ENCODE data around the gene USP53. TPM values are rescaled to one million over a fixed set of nuclear protein-coding genes. Genes with fewer than 3 reads are reported as not detected.
"Not testable (repeated sequence)": the region's sequence is repeated elsewhere in the genome, so short reads cannot be mapped to it uniquely, and the experiment has no call there.

Gene USP53
- total RNA-seq, 1 donor from 2014 or later, result 53.9 TPM

DNA sequence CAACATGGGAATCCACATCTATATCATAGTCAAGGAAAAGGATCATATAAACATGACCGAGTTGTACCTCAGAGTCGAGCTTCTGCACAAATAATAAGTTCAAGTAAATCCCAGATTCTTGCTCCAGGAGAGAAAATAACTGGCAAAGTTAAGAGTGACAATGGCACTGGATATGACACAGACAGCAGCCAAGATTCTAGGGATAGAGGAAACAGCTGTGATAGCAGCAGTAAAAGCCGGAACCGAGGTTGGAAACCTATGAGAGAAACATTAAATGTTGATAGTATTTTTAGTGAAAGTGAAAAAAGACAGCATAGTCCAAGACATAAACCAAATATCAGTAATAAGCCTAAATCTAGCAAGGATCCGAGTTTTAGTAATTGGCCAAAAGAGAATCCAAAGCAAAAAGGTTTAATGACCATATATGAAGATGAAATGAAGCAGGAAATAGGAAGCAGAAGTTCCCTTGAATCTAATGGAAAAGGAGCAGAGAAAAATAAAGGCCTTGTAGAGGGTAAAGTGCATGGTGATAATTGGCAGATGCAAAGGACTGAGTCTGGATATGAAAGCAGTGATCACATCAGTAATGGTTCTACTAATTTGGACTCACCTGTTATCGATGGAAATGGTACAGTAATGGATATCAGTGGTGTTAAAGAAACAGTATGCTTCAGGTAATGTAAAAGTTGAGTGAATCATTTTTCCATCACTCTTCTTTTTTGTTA, 59.0 kb downstream of the USP53 start:
- DNase-seq (ENCODE audit: low spot score), result no peak

DNA sequence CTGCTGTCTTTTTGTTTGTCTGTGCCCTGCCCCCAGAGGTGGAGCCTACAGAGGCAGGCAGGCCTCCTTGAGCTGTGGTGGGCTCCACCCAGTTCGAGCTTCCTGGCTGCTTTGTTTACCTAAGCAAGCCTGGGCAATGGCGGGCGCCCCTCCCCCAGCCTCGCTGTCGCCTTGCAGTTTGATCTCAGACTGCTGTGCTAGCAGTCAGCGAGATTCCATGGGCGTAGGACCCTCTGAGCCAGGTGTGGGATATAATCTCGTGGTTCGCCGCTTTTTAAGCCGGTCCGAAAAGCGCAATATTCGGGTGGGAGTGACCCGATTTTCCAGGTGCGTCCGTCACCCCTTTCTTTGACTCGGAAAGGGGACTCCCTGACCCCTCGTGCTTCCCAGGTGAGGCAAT, 67.0 kb downstream of the USP53 start:
- DNase-seq (ENCODE audit: low spot score), result not testable (repeated sequence)

DNA sequence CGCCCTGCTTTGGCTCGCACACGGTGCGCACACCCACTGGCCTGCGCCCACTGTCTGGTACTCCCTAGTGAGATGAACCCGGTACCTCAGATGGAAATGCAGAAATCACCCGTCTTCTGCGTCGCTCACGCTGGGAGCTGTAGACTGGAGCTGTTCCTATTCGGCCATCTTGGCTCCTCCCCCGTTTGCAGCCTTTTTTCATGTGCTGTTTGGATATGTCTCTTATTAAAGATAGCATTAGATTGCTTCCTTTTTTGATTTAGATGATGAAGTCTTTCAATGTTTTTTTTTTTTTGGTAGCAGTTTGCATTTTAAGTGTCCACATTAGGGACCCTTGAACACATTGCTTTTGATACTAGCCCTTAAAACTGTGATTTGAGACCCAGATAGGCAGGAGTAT, 67.4 kb downstream of the USP53 start:
- DNase-seq (ENCODE audit: low spot score), result not testable (repeated sequence)

DNA sequence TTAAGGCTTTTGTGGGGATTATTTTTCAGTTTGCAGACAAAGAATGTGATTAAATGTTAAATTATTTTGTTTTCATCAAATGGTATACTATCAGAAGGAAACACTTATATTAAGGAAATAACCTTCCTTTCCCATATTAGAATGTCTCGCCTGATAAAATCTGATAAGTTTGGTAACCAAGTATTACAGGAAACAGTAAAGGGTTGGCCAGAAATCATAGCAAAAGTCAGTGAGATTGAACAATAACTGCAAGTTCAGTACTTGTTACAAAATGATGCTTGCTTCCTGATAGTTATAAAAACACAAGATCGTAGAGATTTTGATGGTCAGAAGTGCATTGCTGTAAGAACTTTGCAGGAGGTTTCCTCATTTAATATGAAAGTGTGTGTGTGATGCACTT, 68.9 kb downstream of the USP53 start:
- DNase-seq (ENCODE audit: low spot score), result peak; percentile 40

DNA sequence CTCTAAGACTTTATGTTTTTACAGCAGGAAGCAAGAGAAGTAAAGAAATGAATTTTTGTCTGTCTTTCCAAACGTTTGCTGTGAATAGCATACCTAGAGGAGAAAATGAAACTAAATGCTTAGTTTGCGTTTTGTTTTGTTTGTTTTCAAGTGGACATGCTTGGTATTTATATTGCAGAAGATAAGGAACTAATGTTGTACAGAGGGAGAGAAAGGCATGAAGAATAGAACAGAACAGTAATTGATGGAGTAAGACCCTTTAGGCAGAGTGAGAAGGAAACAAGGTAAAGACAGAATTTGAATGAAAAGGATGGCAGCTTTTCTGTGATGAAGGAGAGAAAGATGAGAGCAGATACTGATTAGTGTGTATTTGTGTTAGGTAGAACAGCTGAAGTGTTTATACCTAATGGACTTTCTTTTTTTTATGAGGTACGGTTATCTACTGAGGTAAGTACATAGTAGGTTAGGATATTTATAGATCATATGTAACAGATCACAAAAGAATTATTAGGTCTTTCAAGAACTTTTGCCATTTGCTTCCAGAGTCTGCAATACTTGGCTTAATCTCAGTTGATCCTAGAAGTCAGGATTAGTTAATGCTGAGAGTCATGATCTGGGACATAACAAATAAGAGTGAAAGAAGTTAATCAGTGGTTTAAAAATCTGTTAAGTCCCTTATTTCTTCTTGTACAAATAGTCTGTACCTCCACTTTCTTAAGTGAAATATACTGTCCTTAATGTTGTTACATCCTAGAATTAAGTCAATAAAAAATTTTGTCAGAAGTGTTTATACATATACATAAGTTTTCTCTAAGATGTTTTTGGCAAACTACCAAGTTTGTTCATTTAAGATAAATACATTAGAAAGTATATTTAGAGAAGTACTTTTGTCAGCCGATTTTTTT, 72.6 kb downstream of the USP53 start:
- DNase-seq (ENCODE audit: low spot score), result peak; percentile 24

DNA sequence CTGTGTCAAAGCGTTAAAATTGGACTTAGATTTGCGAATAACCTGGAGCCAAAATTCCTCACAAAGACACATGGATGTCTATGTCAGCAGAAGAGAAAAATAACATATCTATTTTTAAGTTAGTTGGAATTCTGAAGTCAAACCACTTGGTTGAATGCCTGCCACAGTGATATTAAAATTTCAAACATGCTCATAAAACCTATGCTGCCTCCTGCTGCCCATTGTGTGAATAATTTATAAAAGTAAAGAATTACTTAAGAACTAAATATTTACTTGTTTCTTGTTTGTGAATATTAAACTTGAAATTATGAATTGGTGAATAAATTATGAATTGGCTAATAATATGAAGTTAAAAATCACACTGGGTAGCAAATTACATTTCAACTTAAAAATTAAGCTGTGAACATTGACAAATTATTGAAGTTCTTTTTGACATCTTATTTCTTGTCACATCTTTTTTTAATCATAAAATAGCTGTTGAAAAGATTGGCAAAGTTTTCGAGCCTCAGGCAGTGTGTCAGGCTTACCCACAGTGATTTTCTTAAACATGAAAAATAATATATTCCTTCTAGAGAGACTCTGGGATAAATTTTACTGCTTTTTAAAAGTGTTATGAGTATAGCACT, 74.0 kb downstream of the USP53 start:
- DNase-seq (ENCODE audit: low spot score), result peak; percentile 81

DNA sequence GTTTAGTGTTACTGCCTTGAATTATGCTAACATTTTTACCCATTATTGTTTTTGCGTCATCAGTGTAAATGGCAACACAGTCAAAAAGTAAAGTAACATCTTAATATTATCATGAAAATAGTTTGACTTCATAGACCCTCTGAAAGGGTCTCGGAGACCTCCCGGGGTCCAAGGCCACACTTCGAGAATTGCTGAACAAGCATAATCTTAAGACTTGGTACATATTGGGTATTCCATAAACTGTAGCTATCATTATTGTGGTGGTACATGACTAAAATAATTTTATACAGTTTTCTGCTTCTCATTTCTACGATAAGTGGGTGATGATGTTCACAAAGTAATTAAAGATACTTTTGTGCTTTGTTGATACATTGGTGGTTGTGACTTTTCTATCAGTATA, 76.8 kb downstream of the USP53 start:
- no peak for DNase-seq (ENCODE audit: low spot score)

DNA sequence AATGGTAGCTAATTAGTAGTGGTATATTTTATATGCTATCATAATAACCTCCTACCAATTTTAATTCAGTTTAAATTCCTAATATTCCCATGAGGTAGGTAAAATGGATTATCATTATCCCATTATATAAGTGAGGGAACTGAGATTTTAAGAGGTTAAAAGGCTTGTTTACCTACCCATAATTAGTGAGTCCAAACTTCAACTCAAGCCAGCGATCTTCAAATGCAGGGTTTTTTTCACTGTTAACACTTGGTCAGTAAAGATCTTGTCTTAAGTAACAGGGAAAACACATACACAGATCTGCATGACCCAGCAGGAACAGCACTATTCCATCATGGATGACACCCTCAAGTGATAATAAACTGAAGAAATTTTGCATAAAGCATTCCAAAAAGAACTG, 78.1 kb downstream of the USP53 start:
- DNase-seq (ENCODE audit: low spot score), result no peak

DNA sequence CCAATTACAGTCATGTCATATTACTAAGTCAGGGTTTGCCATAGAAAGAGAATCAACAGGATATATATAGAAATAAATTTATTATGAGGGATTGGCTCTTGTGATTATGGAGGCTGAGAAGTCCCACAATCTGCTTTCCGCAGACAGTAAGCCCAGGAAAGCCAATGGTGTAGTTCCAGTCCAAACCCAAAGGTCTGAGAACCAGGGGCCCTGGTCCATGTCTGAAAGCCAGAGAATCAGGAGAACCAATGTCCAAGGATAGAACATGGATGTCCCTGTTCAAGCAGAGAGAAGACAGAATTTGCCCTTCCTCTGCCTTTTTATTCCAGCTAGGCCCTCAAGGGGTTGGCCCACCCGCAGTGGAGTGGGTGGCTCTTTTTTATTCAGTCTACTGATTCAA, 83.8 kb downstream of the USP53 start:
- DNase-seq (ENCODE audit: low spot score), result no peak

DNA sequence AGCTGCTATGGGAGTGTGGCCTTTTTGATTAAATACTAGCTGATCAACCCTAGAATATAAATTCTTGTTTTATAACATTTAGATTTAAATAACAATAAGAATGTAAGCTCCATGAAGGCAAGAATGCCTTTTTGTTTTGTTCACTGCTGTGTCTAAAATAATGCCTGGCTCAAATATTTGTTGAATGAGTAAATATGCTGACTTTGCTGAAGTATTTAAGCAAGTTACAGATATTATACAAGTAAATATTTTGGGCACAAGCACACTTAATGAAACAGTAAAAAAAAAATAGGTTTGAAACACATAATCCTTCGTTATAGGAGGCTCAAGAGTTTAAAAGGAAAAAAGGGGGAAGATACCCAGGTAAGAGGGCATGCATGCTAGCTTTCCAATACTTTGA, 85.3 kb downstream of the USP53 start:
- DNase-seq (ENCODE audit: low spot score), result no peak

DNA sequence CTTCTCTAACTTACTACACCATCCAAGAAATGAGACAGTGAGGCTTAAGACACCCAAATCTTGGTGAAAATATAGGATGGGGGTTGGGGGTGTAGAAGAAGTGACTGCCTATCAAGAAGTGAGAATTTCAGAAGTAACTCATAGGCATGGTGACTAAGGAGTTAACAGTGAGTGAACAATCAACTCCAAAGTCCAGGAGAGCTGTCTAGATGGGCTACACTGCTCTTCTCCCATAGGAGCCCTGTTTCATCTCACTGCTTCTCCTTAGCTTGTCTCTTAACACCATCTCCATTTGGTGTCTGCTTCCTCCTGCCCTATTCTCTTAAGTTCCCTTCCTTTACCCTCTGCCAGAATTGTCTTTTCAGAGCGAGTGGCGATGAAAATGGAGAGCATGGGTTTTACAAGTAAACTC, 86.8 kb downstream of the USP53 start:
- DNase-seq (ENCODE audit: low spot score), result peak; percentile 18

DNA sequence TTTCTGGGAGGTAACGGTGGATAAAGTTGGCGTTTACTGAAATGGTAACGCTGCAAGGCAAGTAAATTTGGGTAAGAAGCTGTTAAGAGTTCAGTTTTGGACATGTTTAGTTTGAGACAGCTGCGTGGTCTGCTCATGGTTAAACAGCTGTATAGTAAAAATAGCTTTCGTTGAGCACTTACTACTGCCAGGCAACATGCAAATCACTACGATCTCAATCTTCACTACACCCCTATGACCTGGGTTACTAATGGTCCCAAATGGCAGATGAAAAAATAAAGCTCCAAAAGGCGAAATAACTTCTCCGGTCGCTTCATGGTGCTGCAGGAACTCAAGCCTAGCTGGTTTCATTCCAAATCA, 87.2 kb downstream of the USP53 start:
- no peak for DNase-seq (ENCODE audit: low spot score)

DNA sequence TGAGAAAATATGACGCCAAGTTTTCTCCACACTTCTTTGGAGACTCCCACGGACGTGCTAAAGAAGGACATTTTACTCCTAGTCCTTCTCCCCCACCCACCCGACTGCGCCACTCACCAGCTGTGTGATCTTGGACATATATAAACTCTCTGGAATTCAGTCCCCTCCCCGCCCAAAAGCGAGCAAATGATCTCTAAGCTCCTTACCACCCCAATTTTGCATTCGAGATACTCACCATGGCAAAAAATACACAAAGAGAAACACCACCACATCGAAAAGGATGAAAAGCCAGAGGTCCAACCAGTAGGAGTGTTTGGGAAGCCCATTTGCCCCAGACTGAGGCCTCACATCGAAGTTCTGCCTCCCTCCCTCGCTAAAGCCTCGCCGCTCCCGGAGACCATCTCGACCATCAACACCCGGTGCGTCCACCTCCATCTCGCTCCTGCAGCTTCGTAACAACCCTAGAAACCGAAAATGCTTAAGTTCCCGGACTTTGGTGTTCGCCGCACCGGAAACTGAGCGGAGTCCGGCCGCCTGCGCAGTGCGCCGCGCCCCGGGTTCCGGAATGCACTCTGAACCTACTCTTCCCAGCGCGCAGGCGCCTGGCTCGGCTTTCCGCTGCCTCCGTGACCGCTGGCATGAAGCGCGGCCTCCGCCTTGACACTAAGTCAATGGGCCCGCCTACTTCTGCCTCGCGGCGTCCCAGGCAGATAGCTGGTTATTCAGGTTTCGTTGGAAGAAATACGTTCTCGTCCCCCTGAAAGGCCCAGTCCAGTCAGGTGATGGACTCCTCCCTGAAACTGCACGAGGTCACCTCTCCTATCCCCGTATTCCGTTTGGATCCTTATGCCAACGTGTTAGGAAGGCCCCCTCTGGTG, 87.8 kb downstream of the USP53 start:
- peak; percentile 98 for DNase-seq (ENCODE audit: low spot score)

DNA sequence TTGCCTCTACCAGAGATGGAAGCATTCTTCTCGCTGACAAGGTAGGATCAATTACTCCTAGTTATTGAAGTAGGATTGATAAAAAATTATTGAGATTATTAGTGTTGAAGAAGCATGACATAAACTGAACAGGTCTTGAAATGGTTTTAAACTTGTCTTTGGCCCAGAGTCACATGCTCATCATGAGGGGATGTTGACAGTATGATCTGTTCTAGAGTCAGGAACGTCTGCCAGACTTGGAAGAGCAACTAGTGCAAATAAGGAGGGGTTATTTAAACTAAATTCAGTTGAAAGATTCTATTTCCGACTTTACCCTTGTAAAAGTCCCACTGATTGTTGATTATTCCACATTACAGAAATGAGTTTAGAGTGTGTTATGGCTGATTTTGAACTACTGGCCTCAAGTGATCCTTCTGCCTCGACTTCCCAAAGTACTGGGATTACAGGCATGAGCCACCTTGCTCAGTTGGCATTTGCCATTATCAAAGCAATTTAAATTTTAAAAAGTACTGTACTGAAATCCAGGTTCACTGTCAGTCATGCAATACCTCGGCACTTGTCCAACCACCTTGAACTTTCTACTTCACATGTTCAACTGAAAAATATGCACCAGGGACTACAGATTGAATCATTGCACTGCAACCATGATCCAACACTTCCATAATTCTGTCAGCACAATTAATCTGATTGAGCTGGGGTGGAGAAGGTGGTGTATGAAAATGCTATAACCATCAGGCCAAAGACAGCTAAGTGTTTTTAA, 89.7 kb downstream of the USP53 start:
- no peak for DNase-seq (ENCODE audit: low spot score)

DNA sequence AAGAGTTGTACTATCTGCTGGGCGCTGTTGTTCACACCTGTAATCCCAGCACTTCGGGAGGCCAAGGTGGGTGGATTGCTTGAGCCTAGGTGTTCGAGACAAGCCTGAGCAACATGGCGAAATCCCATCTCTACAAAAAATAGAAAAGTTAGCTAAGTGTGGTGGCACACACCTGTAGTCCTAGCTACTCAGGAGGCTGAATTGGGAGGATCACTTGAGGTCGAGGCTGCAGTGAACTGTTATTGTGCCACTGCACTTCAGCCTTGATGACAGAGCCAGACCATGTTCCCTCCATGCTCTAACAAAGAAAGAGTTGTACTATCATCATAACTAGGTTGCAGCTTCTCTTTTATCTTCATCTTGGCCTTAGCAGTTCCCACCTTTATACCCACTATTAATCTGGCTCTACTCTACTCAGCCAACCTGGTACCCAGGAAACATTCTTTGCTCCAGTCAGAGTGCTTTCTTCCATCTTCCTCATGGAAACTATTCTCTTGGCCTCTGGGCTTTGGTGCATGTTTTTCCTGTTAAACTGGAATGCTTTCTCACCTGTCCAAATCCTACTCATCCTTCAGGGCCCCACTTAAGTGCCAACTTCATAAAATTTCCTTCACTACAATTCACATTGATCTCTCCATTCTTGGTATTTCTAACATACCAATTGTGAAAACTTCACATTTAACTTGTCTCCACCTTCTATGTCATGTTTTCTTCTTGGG, 91.2 kb downstream of the USP53 start:
- DNase-seq (ENCODE audit: low spot score), result no peak

DNA sequence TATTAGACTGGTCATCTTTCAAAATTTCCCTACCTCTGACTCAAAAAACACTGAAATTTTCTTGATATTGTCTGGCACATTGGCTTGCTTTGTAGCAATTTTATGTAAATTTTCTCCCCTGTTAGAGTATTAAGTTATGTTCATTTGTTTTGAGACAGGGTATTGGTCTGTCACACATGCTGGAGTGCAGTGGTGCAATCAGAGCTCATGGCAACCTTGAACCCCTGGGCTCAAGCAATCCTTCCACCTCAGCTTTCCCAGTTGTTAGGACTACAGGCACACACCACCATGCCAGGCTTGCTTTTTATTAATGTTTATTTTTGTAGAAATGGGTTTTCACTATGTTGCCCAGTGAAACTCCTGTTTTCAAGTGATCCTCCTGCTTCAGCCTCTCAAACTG, 91.9 kb downstream of the USP53 start:
- DNase-seq (ENCODE audit: low spot score), result no peak

DNA sequence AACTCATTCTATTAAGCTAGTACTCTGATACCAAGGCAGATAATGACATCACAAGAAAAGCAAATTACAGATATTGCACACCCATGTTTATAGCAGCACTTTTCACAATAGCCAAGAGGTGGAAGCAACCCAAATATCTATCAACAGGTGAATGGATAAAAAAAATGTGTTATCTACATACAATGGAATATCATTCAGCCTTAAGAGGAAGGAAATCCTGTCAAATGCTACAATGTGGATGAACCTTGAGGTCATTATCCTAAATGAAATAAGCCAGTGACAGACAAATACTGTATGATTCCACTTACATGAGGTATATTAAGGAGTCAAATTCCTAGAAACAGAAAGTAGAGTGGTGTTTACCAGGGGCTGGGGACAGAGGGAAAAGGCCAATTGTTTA, 95.1 kb downstream of the USP53 start:
- DNase-seq (ENCODE audit: low spot score), result no peak

DNA sequence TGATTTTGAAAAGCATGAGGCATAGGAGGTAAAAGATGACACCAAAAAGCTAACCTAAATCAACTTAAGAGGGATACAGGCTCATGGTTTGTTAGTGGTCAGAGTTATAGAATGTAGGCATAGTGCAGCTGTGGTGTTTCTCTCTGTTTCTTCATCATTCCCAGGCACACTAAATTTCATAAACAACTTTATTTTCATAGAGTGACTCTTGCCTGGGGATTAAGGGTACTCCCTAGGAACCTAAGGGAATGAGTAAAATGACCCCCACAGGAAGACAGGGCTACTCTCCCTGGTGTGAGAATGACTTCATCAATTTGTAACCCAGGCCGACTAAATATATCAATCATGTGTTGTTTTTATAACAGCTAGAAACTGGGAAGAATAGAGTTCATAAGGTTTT, 98.3 kb downstream of the USP53 start:
- no peak for DNase-seq (ENCODE audit: low spot score)

DNA sequence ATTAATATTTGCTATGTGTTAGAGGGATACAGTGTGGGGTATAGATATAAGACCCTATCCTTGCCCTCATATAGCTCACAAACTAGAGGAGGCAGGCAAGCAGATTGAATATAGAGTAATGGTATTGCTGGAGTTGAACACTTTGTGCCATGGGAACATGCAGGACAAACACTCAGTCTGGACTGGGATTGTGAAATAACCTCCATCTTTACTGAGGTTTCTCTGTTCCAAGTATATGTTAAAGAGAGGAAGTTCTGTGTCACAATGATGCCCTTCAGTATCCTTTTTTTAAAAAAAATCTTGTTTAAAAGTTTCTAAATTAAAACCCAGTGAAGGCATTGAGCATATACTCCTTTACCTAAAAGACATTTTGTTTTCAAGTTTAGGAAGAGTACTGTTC, 100.7 kb downstream of the USP53 start:
- DNase-seq (ENCODE audit: low spot score), result no peak

DNA sequence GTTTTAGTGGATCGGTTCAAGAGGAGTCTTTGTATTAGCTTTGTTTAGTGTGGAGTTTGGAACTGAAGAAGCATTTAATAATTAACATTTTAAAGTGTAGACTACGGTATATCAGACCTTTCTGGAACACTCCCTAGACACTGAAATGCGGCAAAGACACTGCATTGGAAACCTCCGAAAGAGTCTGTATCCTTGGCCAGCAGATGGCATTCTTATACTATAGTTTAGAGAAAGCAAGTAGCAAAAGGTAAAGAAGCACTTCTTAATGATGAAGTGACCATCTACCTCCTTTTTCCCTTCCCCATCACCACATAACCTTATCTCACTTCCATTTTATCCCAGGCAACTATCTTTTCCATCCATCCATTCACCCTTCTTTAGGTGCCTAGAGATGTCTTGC, 101.8 kb downstream of the USP53 start:
- DNase-seq (ENCODE audit: low spot score), result peak; percentile 70
